Right atrium auricular region (tissue), 2 donors: ENCODE results near the gene CPNE8. TPM values are rescaled to one million over a fixed set of nuclear protein-coding genes. Genes with fewer than 3 reads are reported as not detected.
"Not testable (repeated sequence)": the region's sequence is repeated elsewhere in the genome, so short reads cannot be mapped to it uniquely, and the experiment has no call there.

Source experiments
- DNase-seq: peaks from one replicate; pipeline ENCODE4 v3.0.0-alpha.2; 2019; ENCODE audit warnings: low spot score
- H3K27ac ChIP-seq, 2 donors: fragments of 200-600 bp; sonication (generic); 1 replicate in 1 of 2; 2 replicates in 1 of 2; pipeline ENCODE4 v1.5.1; 2016 to 2019
- H3K27me3 ChIP-seq, 2 donors: fragments of 200-600 bp; sonication (generic); one replicate each; pipeline versions ENCODE4 v1.5.1 to v1.6.0; 2017 to 2019
- H3K36me3 ChIP-seq: fragments of 200-600 bp; sonication (generic); one replicate; pipeline ENCODE4 v1.5.1; 2016
- H3K4me1 ChIP-seq, 2 donors: fragments of 200-600 bp; sonication (generic); one replicate each; pipeline versions ENCODE4 v1.5.1 to v1.6.0; 2017 to 2019
- H3K4me3 ChIP-seq, 2 donors: fragments of 200-600 bp; sonication (generic); 1 replicate in 1 of 2; 2 replicates in 1 of 2; pipeline ENCODE4 v1.5.1; 2017 to 2019; ENCODE audit warnings: mild to moderate bottlenecking in 1 of 2, moderate library complexity in 1 of 2
- H3K9me3 ChIP-seq, 2 donors: fragments of 200-600 bp; sonication (generic); one replicate each; pipeline ENCODE4 v1.5.1; 2019
- CTCF ChIP-seq, 2 donors: fragments of 200-600 bp; sonication (generic); IDR thresholded peaks; one replicate each; pipeline ENCODE4 v1.5.1; 2019; ENCODE audit warnings: antibody characterized with exemption in 2 of 2
- total RNA-seq, 2 donors: library from RNA; depleted of rRNA; stranded (reverse); fragments of >200 nt; gene quantifications; one replicate each; pipeline ENCODE4 v1.1.0, GENCODE V29; 2016

The CPNE8 gene
- total RNA-seq, 2 donors from 2014 or later: 33.1 to 36.2 TPM

- Histone ChIP-seq H3K4me1 (no peaks in the 10 kb centered on the region), H3K4me3 (no peak overlapping the region), H3K27me3 (no peaks in the 10 kb centered on the region), H3K9me3 (no peaks in the 10 kb centered on the region), H3K36me3 (no peaks in the 10 kb centered on the region), H3K27ac (no peak overlapping the region)
- DNase-seq: no peak
- no peak for TF ChIP-seq CTCF (IDR thresholded peaks at IDR 0.05)
Measured at GRCh38 chr12:38744041-38744440, 161.3 kb downstream of the CPNE8 start.

GRCh38 chr12:38742496-38742895, 162.9 kb downstream of the CPNE8 start:
- not testable (repeated sequence) for H3K9me3 ChIP-seq

GRCh38 chr12:38736821-38737220, 168.6 kb downstream of the CPNE8 start:
- H3K4me3 ChIP-seq: no peak overlapping the region
- no peak for TF ChIP-seq CTCF (IDR thresholded peaks at IDR 0.05)
- H3K27me3 ChIP-seq: no peaks in the 10 kb centered on the region
- no peaks in the 10 kb centered on the region for H3K4me1 ChIP-seq
- no peak for DNase-seq
- no peaks in the 10 kb centered on the region for H3K36me3 ChIP-seq
- no peaks in the 10 kb centered on the region for H3K9me3 ChIP-seq
- no peak overlapping the region for H3K27ac ChIP-seq

More at GRCh38 chr12:38742496-38742895, 162.9 kb downstream of the CPNE8 start:
- not testable (repeated sequence) for H3K4me1 ChIP-seq, DNase-seq, H3K4me3 ChIP-seq, H3K36me3 ChIP-seq, H3K27me3 ChIP-seq, H3K27ac ChIP-seq

GRCh38 chr12:38732761-38733160, 172.6 kb downstream of the CPNE8 start:
- Histone ChIP-seq H3K9me3 (no peaks in the 10 kb centered on the region), H3K36me3 (no peaks in the 10 kb centered on the region), H3K27ac (no peak overlapping the region), H3K4me1 (no peaks in the 10 kb centered on the region), H3K4me3 (no peak overlapping the region), H3K27me3 (no peaks in the 10 kb centered on the region)
- no peak for DNase-seq
- no peak for TF ChIP-seq CTCF (IDR thresholded peaks at IDR 0.05)

- Histone ChIP-seq H3K27me3 (no peaks in the 10 kb centered on the region), H3K27ac (no peak overlapping the region), H3K9me3 (no peaks in the 10 kb centered on the region), H3K36me3 (peaks cover 8% of the 10 kb centered on the region), H3K4me3 (no peak overlapping the region), H3K4me1 (no peaks in the 10 kb centered on the region)
- DNase-seq: no peak
- no peak for TF ChIP-seq CTCF (IDR thresholded peaks at IDR 0.05)
Measured at GRCh38 chr12:38728894-38729293, 176.5 kb downstream of the CPNE8 start.

- Histone ChIP-seq H3K27ac (no peak overlapping the region), H3K27me3 (no peaks in the 10 kb centered on the region)
- no peak for TF ChIP-seq CTCF (IDR thresholded peaks at IDR 0.05)
Measured at GRCh38 chr12:38721611-38722252, 183.7 kb downstream of the CPNE8 start.

More at GRCh38 chr12:38721611-38722252, 183.7 kb downstream of the CPNE8 start:
- peaks cover 37% of the 10 kb centered on the region for H3K36me3 ChIP-seq
- no peak for DNase-seq
- H3K4me1 ChIP-seq: no peaks in the 10 kb centered on the region
- peaks cover 0 to 4% of the 10 kb centered on the region in 2 donors for H3K9me3 ChIP-seq
- no peak overlapping the region for H3K4me3 ChIP-seq
